Frontal cortex (tissue), 4 donors: ENCODE results near the gene LRRC8E. TPM values are rescaled to one million over a fixed set of nuclear protein-coding genes. Genes with fewer than 3 reads are reported as not detected.
"Not testable (repeated sequence)": the region's sequence is repeated elsewhere in the genome, so short reads cannot be mapped to it uniquely, and the experiment has no call there.

Experiments used
- DNase-seq, 2 donors: peaks; one replicate each; pipeline ENCODE4 v3.0.0; 2012; ENCODE audit warnings: low spot score in 2 of 2
- FAIRE-seq: peaks from 2 replicates; lab custom pipeline; 2012; peaks lifted over from hg19 to GRCh38; lab: Jason Lieb, UNC
- total RNA-seq: library from RNA; depleted of rRNA; stranded (reverse); fragments of >200 nt; gene quantifications from one replicate; pipeline ENCODE4 v1.2.3, GENCODE V29; 2014
- donor health status: control.
- donor health status: control.
- donor health status: control.

LRRC8E gene
- total RNA-seq, 1 donor from 2014 or later: not detected

GRCh38 chr19:7879111-7879807 lies 9.1 kb upstream of the LRRC8E start:
- FAIRE-seq: no peak
- no peak for DNase-seq

- DNase-seq (no peak), FAIRE-seq (no peak)
These were observed 8.5 kb upstream of the LRRC8E start for GRCh38 chr19:7879836-7880235.

GRCh38 chr19:7881910-7882309 lies 6.4 kb upstream of the LRRC8E start:
- no peak for FAIRE-seq

GRCh38 chr19:7883105-7883504 lies 5.2 kb upstream of the LRRC8E start:
- FAIRE-seq (no peak), DNase-seq (no peak)

More at GRCh38 chr19:7881910-7882309, 6.4 kb upstream of the LRRC8E start:
- no peak for DNase-seq

- DNase-seq (no peak), FAIRE-seq (no peak)
These were observed 4.3 kb upstream of the LRRC8E start for GRCh38 chr19:7883796-7884570.

GRCh38 chr19:7885818-7886217 lies 2.5 kb upstream of the LRRC8E start:
- FAIRE-seq (no peak), DNase-seq (no peak)

- DNase-seq (no peak), FAIRE-seq (no peak)
These were observed 734 bp upstream of the LRRC8E start for GRCh38 chr19:7887408-7888144.

GRCh38 chr19:7888826-7889217 lies 512 bp downstream of the LRRC8E start:
- DNase-seq (no peak), FAIRE-seq (no peak)

GRCh38 chr19:7893362-7894101 lies 5.2 kb downstream of the LRRC8E start:
- DNase-seq, FAIRE-seq: not testable (repeated sequence)

GRCh38 chr19:7894612-7895309 lies 6.5 kb downstream of the LRRC8E start:
- FAIRE-seq: no peak
- DNase-seq: no peak

- DNase-seq (no peak), FAIRE-seq (no peak)
These were observed 7.3 kb downstream of the LRRC8E start for GRCh38 chr19:7895565-7895964.

GRCh38 chr19:7897292-7897691 lies 9.0 kb downstream of the LRRC8E start:
- FAIRE-seq (no peak), DNase-seq (no peak)

GRCh38 chr19:7898967-7899366 lies 10.7 kb downstream of the LRRC8E start:
- no peak for DNase-seq
- no peak for FAIRE-seq

- FAIRE-seq: no peak
- DNase-seq: no peak
These were observed 11.6 kb downstream of the LRRC8E start for GRCh38 chr19:7899751-7900378.

GRCh38 chr19:7900401-7900870 lies 12.1 kb downstream of the LRRC8E start:
- no peak for FAIRE-seq
- DNase-seq: no peak

- DNase-seq (no peak), FAIRE-seq (no peak)
These were observed 12.6 kb downstream of the LRRC8E start for GRCh38 chr19:7900931-7901330.

- DNase-seq (no peak), FAIRE-seq (no peak)
These were observed 13.0 kb downstream of the LRRC8E start for GRCh38 chr19:7901337-7901736.

- FAIRE-seq (no peak), DNase-seq (no peak)
These were observed 14.5 kb downstream of the LRRC8E start for GRCh38 chr19:7902796-7903243.
